Heart left ventricle (tissue), 13 donors: Measurements from ENCODE around the gene MYBPHL.

ENCODE experiments used
- CTCF ChIP-seq, 12 donors: fragments of 200-600 bp; sonication (generic) in 4 of 12; IDR thresholded peaks; one replicate each; pipeline versions ENCODE4 v1.5.0 to v1.8.0; 2018 to 2022; ENCODE audit warnings: antibody characterized with exemption in 12 of 12, mild to moderate bottlenecking in 5 of 12
- POLR2A ChIP-seq, 2 donors: fragments of 450-650 bp; IDR thresholded peaks; one replicate each; pipeline ENCODE4 v1.6.1; 2017; ENCODE audit warnings: antibody characterized with exemption in 2 of 2, mild to moderate bottlenecking in 2 of 2, moderate library complexity in 2 of 2
- donor health status: ischemic (EF 13 %, LVEDD 7.1; RV severe dilation, severe dysfunction).
- donor health status: DM: no; HTN: yes; CAD: no.
- donor health status: DM: no; HTN: no; CAD: no.
- donor health status: ischemic (EF 25% LVEDD 6.9; RV normal size, moderate dysfunction).
- donor health status: ischemic (EF 25% LVEDD 5.7; RV mildly dilated, moderate dysfunction).
- donor health status: ischemic (EF 35%, LVEDD 5.7; RV mildly dilated, moderate dysfunction).
- donor health status: nonischemic (EF 11% LVEDD 7.7; RV severe dilation, severe dysfunction).
- donor health status: DM: yes; HTN: yes; CAD: no.
- donor health status: PGD.
- donor health status: ischemic (EF 29% LVEDD 5.4; RV normal size, mild dysfunction).
- donor health status: nonischemic (EF 23%, LVEDD 6.1; RV moderate dilation, normal function).

- TF ChIP-seq CTCF (IDR thresholded peaks at IDR 0.05) (no peak), POLR2A (IDR thresholded peaks at IDR 0.05) (no peak)
Observed at GRCh38 chr1:109256971-109257681, 49.7 kb downstream of the MYBPHL start.
